IMR-90 (cell line): ENCODE measurements around the gene SLC38A3. TPM values are rescaled to one million over a fixed set of nuclear protein-coding genes. Genes with fewer than 3 reads are reported as not detected.

ENCODE experiments used
- ATAC-seq: fragments of 200-7000 bp; cut with Tn5 transposase; 2 replicates; pipeline ENCODE4 v1.9.1; 2020; ENCODE audit warnings: low read depth, mild to moderate bottlenecking, moderate library complexity
- Bru-seq: library from RNA; stranded (reverse); fragments of 400-500 nt; gene quantifications from one replicate; lab custom pipeline; 2021; lab: Mats Ljungman, UMichigan
- BruChase-seq, 2 experiments: library from RNA; stranded (reverse); fragments of 400-500 nt; gene quantifications; one replicate each; lab custom pipeline; 2021; lab: Mats Ljungman, UMichigan
- BruUV-seq: library from RNA; stranded (reverse); fragments of 400-500 nt; replicated peaks from 2 replicates; lab custom pipeline; 2021; lab: Mats Ljungman, UMichigan
- CTCF ChIA-PET: fragments of 300-600 bp; formaldehyde crosslinking; extraction: SDS; loops from one replicate; lab custom pipeline; 2021; ENCODE audit warnings: antibody characterized with exemption; lab: Yijun Ruan, JAX
- POLR2A ChIA-PET: fragments of 300-600 bp; sonication (Branson Sonifier 250); formaldehyde crosslinking; loops from one replicate; lab custom pipeline; 2022; ENCODE audit warnings: antibody characterized with exemption; ENCODE audit not compliant: unreplicated experiment; lab: Charles Lee
- DNase-seq: peaks from one replicate; pipeline ENCODE4 v3.0.0; 2013
- H2AFZ ChIP-seq: replicated peaks from 2 replicates; pipeline ENCODE3; 2013; ENCODE audit warnings: low read length, mild to moderate bottlenecking; ENCODE audit not compliant: poor library complexity
- H2AK5ac ChIP-seq: 2 replicates; pipeline ENCODE4 v1.6.1; 2013; ENCODE audit warnings: low read depth, low read length, inconsistent platforms
- H2AK9ac ChIP-seq: replicated peaks from 2 replicates; pipeline ENCODE3; 2013; ENCODE audit warnings: mild to moderate bottlenecking, low read depth, low read length, moderate library complexity; ENCODE audit not compliant: poor library complexity
- H2BK120ac ChIP-seq: 2 replicates; pipeline ENCODE4 v1.6.1; 2013; ENCODE audit warnings: low read depth, low read length, inconsistent platforms
- H2BK15ac ChIP-seq: 3 replicates; pipeline ENCODE4 v1.6.1; 2013; ENCODE audit warnings: low read depth, low read length, inconsistent platforms
- H2BK20ac ChIP-seq: 2 replicates; pipeline ENCODE4 v1.6.1; 2013; ENCODE audit warnings: low read depth, mild to moderate bottlenecking, inconsistent platforms, low read length, moderate library complexity
- H2BK5ac ChIP-seq: 2 replicates; pipeline ENCODE4 v1.6.1; 2013; ENCODE audit warnings: mild to moderate bottlenecking, low read depth, low read length, inconsistent platforms; ENCODE audit not compliant: poor library complexity, severe bottlenecking
- H3K14ac ChIP-seq: replicated peaks from 2 replicates; pipeline ENCODE4 v1.6.1; 2013; ENCODE audit warnings: low read depth, low read length, inconsistent platforms
- H3K18ac ChIP-seq: 2 replicates; pipeline ENCODE4 v1.6.1; 2013; ENCODE audit warnings: low read depth, low read length, control low read depth
- H3K23ac ChIP-seq: 2 replicates; pipeline ENCODE4 v1.6.1; 2013; ENCODE audit warnings: low read depth, low read length, inconsistent platforms
- H3K27ac ChIP-seq: 2 replicates; pipeline ENCODE4 v1.5.1; 2013; ENCODE audit warnings: mild to moderate bottlenecking, control low read depth, low read length; ENCODE audit not compliant: insufficient read depth
- H3K27me3 ChIP-seq: 2 replicates; pipeline ENCODE4 v1.6.1; 2013; ENCODE audit warnings: low read length; ENCODE audit not compliant: control insufficient read depth, insufficient read depth
- H3K36me3 ChIP-seq: 2 replicates; pipeline ENCODE4 v1.6.1; 2013; ENCODE audit warnings: low read length, mixed read lengths; ENCODE audit not compliant: control insufficient read depth, insufficient read depth
- H3K4ac ChIP-seq: 2 replicates; pipeline ENCODE4 v1.6.1; 2013; ENCODE audit warnings: low read depth, low read length, inconsistent platforms
- H3K4me1 ChIP-seq: 2 replicates; pipeline ENCODE4 v1.6.1; 2013; ENCODE audit warnings: low read length, mixed read lengths; ENCODE audit not compliant: control insufficient read depth, insufficient read depth
- H3K4me2 ChIP-seq: 2 replicates; pipeline ENCODE4 v1.6.1; 2013; ENCODE audit warnings: low read depth, mild to moderate bottlenecking, control low read depth, low read length, moderate library complexity
- H3K4me3 ChIP-seq: 2 replicates; pipeline ENCODE4 v1.5.1; 2013; ENCODE audit warnings: low read depth, mild to moderate bottlenecking, control low read depth, low read length, moderate library complexity; ENCODE audit not compliant: insufficient read depth
- H3K56ac ChIP-seq: 2 replicates; pipeline ENCODE4 v1.6.1; 2013; ENCODE audit warnings: low read length, inconsistent platforms; ENCODE audit not compliant: insufficient read depth; ENCODE audit errors: extremely low read depth
- H3K79me1 ChIP-seq, 2 experiments: 2 replicates each; pipeline ENCODE4 v1.6.1; 2013; ENCODE audit warnings: low read length in 2 of 2, inconsistent platforms in 1 of 2, low read depth in 1 of 2
- H3K9ac ChIP-seq: 2 replicates; pipeline ENCODE4 v1.6.1; 2013; ENCODE audit warnings: low read depth, low read length, control low read depth
- H3K9me1 ChIP-seq: 2 replicates; pipeline ENCODE4 v1.6.1; 2013; ENCODE audit warnings: low read length, inconsistent platforms; ENCODE audit not compliant: insufficient read depth
- H3K9me3 ChIP-seq: 2 replicates; pipeline ENCODE4 v1.6.1; 2013; ENCODE audit warnings: low read length; ENCODE audit not compliant: control insufficient read depth, insufficient read depth
- H4K20me1 ChIP-seq: 2 replicates; pipeline ENCODE4 v1.6.1; 2013; ENCODE audit warnings: low read length, inconsistent platforms; ENCODE audit not compliant: insufficient read depth
- H4K5ac ChIP-seq: 2 replicates; pipeline ENCODE4 v1.6.1; 2013; ENCODE audit warnings: mild to moderate bottlenecking, low read depth, low read length, control low read depth
- H4K8ac ChIP-seq, 2 experiments: 2 replicates each; pipeline ENCODE4 v1.6.1; 2013; ENCODE audit warnings: low read depth in 2 of 2, low read length in 2 of 2, control low read depth in 1 of 2, inconsistent platforms in 1 of 2
- H4K91ac ChIP-seq: 2 replicates; pipeline ENCODE4 v1.6.1; 2013; ENCODE audit warnings: low read depth, low read length, inconsistent platforms; ENCODE audit not compliant: insufficient read depth
- BHLHE40 ChIP-seq: fragments of 150-350 bp; IDR thresholded peaks from 2 replicates; pipeline ENCODE4 v1.6.1; 2016; ENCODE audit warnings: mild to moderate bottlenecking, low read depth, low read length
- CEBPB ChIP-seq: IDR thresholded peaks from 2 replicates; pipeline ENCODE4 v1.6.1; 2012; ENCODE audit warnings: low read depth, low read length, improper control_type of control experiment
- CHD1 ChIP-seq: IDR thresholded peaks from 2 replicates; pipeline ENCODE4 v1.6.1; 2012; ENCODE audit warnings: low read depth, low read length, improper control_type of control experiment
- FOS ChIP-seq: fragments of 150-350 bp; IDR thresholded peaks from 2 replicates; pipeline ENCODE4 v1.6.1; 2016; ENCODE audit warnings: low read depth, low read length
- MXI1 ChIP-seq: IDR thresholded peaks from 2 replicates; pipeline ENCODE4 v1.6.1; 2012; ENCODE audit warnings: low read depth, mild to moderate bottlenecking, low read length, moderate library complexity, borderline replicate concordance
- NFE2L2 ChIP-seq: fragments of 150-350 bp; IDR thresholded peaks from 2 replicates; pipeline ENCODE4 v1.6.1; 2016; ENCODE audit warnings: low read depth, mild to moderate bottlenecking, low read length
- POLR2A ChIP-seq: IDR thresholded peaks from 2 replicates; pipeline ENCODE4 v1.6.1; 2012; ENCODE audit warnings: mild to moderate bottlenecking, low read depth, low read length
- RAD21 ChIP-seq: IDR thresholded peaks from 2 replicates; pipeline ENCODE4 v1.6.1; 2012; ENCODE audit warnings: low read length, improper control_type of control experiment
- RCOR1 ChIP-seq: IDR thresholded peaks from 2 replicates; pipeline ENCODE4 v1.6.1; 2012; ENCODE audit warnings: mild to moderate bottlenecking, low read length, improper control_type of control experiment; ENCODE audit not compliant: insufficient replicate concordance
- RFX5 ChIP-seq: IDR thresholded peaks from 2 replicates; pipeline ENCODE4 v1.8.0; 2012; ENCODE audit warnings: low read depth, mild to moderate bottlenecking, low read length, moderate library complexity
- SMC3 ChIP-seq: fragments of 150-350 bp; IDR thresholded peaks from 2 replicates; pipeline ENCODE4 v1.6.1; 2016; ENCODE audit warnings: low read depth, mild to moderate bottlenecking, antibody characterized with exemption, low read length, moderate library complexity
- WGBS, 2 experiments: methylation state at CpG; one replicate each; pipeline versions ENCODE4 v1.1.5 to v1.1.7; 2013; ENCODE audit warnings: missing lambda C conversion rate in 2 of 2; ENCODE audit not compliant: insufficient read length in 1 of 2; ENCODE audit errors: extremely low coverage in 2 of 2; 5-methylcytosine and 5-hydroxymethylcytosine counted together
- dilution Hi-C: fragments of 300-500 bp; cut with HindIII; formaldehyde crosslinking; loops from one replicate; pipeline ENCODE4 v1.14.3; 2018; ENCODE audit warnings: low sequenced_read_pairs; ENCODE audit not compliant: unreplicated experiment
- in situ Hi-C: fragments of 300-500 bp; cut with MboI; formaldehyde crosslinking; loops from 3 replicates; pipeline ENCODE4 v1.14.3; 2019; ENCODE audit warnings: low sequenced_read_pairs, inconsistent platforms, mixed read lengths
- intact Hi-C: fragments of 100-400 bp; cut with micrococcal nuclease; formaldehyde crosslinking; loops from 2 replicates; pipeline ENCODE4 v1.10.0; 2022
- long read RNA-seq: library from polyadenylated mRNA; unstranded; transcript quantifications from one replicate; pipeline ENCODE4 v2.0.0, GENCODE V29; 2021; ENCODE audit not compliant: unreplicated experiment
- polyA plus RNA-seq, 3 experiments: library from polyadenylated mRNA; depleted of rRNA; stranded (reverse); fragments of >200 nt; gene quantifications; 2 replicates each; pipeline ENCODE4 v1.2.3, GENCODE V29; 2012; ENCODE audit warnings: low replicate concordance in 1 of 3
- total RNA-seq: library from RNA; depleted of rRNA; stranded (reverse); fragments of >200 nt; gene quantifications from 2 replicates; pipeline ENCODE4 v1.2.3, GENCODE V29; 2012; rRNA removed
- TF ChIP-seq, protein P1 (sequence below): fragments of 150-350 bp; IDR thresholded peaks from 2 replicates; pipeline ENCODE4 v1.6.1; 2016; ENCODE audit warnings: low read depth, mild to moderate bottlenecking, low read length, moderate library complexity, borderline replicate concordance
- TF ChIP-seq, protein P2 (sequence below): fragments of 150-350 bp; IDR thresholded peaks from 2 replicates; pipeline ENCODE4 v1.6.1; 2017; ENCODE audit warnings: mild to moderate bottlenecking, antibody characterized with exemption, low read length, low read depth
- TF ChIP-seq, protein P3 (sequence below): conservative IDR thresholded peaks from 2 replicates; pipeline ENCODE4 v1.5.1; 2012; ENCODE audit warnings: mild to moderate bottlenecking, low read depth, low read length, improper control_type of control experiment

Gene SLC38A3
- total RNA-seq, result 0.36 TPM in 1 of 2 replicates, not detected in the other
- 0.12 and 0.36 TPM in 2 replicates for polyA plus RNA-seq (2012; rRNA removed)
- 0.04 and 0.15 TPM in 2 replicates for polyA plus RNA-seq (2012; cell fraction: cytosol; rRNA removed)
- 0.37 and 0.78 TPM in 2 replicates for polyA plus RNA-seq (2012; cell fraction: nucleus; rRNA removed; ENCODE audit: low replicate concordance)
- Bru-seq, nascent RNA, result percentile 9 among the genes with signal in this experiment
- percentile 10 among the genes with signal in this experiment for BruChase-seq, experiment 1, labeled RNA remaining after a 6-hour chase
- percentile 9 among the genes with signal in this experiment for BruChase-seq, experiment 2, labeled RNA remaining after a 2-hour chase
- long read RNA-seq, result 0 reads

DNA sequence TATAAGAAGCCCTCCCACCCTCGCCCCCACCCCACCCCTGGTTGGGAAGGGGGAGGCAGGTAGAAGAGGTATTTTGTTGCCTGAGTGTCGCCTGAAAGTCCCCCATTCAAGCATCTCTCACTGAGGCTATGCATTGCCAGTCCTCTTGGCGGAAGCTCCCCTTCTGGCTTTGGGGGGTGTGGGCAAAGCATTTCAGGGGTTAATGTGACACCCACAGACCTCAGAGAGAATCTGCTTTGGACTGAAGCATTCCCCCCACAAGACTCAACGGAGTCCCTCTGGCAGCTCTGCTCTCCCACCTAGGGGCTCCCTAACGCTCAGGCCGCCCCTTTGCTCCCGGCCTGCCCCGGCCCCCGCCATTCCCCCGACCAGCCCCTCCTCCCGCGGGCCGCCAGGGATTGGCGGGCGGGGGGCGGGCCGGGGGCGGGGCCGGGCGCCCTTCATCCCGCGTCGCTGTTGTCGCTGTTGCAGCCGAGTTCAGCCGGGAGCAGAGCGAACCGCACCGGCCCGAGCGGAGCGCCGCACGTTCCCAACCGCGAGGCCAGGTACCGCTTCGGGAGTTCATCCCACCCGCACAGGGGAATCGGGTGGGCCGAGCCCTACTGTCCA is at the start of gene SLC38A3:
Gene SLC38A3 (plus strand): TSS at position 468 of the 609 bp plus-strand sequence. CDS start 8,929 bp downstream, outside the sequence.
- H2BK120ac ChIP-seq, result no peak within 1 kb of the TSS
- H3K4me3 ChIP-seq, result peak within 1 kb of the TSS; percentile 43
- no peak within 1 kb of the TSS for H2BK5ac ChIP-seq
- H4K20me1 ChIP-seq, result no peaks in the 10 kb centered on the region; the same call in 1 of the 2 replicates
- no peak within 1 kb of the TSS for H3K9ac ChIP-seq
- no peak within 1 kb of the TSS for H4K91ac ChIP-seq
- BruUV-seq, result no TSS peak
- ATAC-seq (peak; percentile 83), DNase-seq (no peak)
- no peak within 1 kb of the TSS for H3K4ac ChIP-seq
- H2AK5ac ChIP-seq, result no peak within 1 kb of the TSS
- no peak within 1 kb of the TSS for H3K56ac ChIP-seq
- dilution Hi-C loops, result no loop called here
- WGBS, 2 experiments, result 0% methylated on average over 7 of the region's 41 CpGs; no CpG with 5 or more reads in 1 of the 2 experiments
- no peak within 1 kb of the TSS for H3K18ac ChIP-seq
- no peak within 1 kb of the TSS for H4K8ac ChIP-seq
- intact Hi-C loops, result no loop called here
- H2BK20ac ChIP-seq, result no peak within 1 kb of the TSS
- no peak within 1 kb of the TSS for H4K5ac ChIP-seq
- peaks cover 70% of the 10 kb centered on the region for H3K27me3 ChIP-seq
- no peaks in the 10 kb centered on the region for H3K9me1 ChIP-seq
- no peak within 1 kb of the TSS for H2AK9ac ChIP-seq
- H3K4me1 ChIP-seq, result peaks cover 2% of the 10 kb centered on the region; the same call in 1 of the 2 replicates
- H3K27ac ChIP-seq, result no peak within 1 kb of the TSS
- POLR2A ChIA-PET, result no interaction called here
- no peaks in the 10 kb centered on the region for H3K9me3 ChIP-seq
- no peak within 1 kb of the TSS for H2BK15ac ChIP-seq
- CTCF ChIA-PET, result interaction anchor here (1.4 kb wide), 1 partner anchor 22 kb away, joined by 6 read pairs; no protein-coding TSS in a partner anchor
- no peak within 1 kb of the TSS for H3K23ac ChIP-seq
- H3K4me2 ChIP-seq, result peak within 1 kb of the TSS; percentile 82
- no peak within 1 kb of the TSS for H3K14ac ChIP-seq
- in situ Hi-C loops, result no loop called here
- no peaks in the 10 kb centered on the region for H3K36me3 ChIP-seq
- H3K79me1 ChIP-seq, result no peaks in the 10 kb centered on the region
- H2AFZ ChIP-seq, result peak within 1 kb of the TSS; percentile 83
- no peak for TF ChIP-seq FOS
- TF ChIP-seq RCOR1, result no peak
- TF ChIP-seq CEBPB, result no peak
- TF ChIP-seq, protein P1, sequence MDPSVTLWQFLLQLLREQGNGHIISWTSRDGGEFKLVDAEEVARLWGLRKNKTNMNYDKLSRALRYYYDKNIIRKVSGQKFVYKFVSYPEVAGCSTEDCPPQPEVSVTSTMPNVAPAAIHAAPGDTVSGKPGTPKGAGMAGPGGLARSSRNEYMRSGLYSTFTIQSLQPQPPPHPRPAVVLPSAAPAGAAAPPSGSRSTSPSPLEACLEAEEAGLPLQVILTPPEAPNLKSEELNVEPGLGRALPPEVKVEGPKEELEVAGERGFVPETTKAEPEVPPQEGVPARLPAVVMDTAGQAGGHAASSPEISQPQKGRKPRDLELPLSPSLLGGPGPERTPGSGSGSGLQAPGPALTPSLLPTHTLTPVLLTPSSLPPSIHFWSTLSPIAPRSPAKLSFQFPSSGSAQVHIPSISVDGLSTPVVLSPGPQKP, result no peak
- TF ChIP-seq, protein P2, sequence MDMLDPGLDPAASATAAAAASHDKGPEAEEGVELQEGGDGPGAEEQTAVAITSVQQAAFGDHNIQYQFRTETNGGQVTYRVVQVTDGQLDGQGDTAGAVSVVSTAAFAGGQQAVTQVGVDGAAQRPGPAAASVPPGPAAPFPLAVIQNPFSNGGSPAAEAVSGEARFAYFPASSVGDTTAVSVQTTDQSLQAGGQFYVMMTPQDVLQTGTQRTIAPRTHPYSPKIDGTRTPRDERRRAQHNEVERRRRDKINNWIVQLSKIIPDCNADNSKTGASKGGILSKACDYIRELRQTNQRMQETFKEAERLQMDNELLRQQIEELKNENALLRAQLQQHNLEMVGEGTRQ, result no peak
- TF ChIP-seq MXI1, result no peak
- no peak for TF ChIP-seq RFX5
- TF ChIP-seq BHLHE40, result no peak
- no peak for TF ChIP-seq NFE2L2
- TF ChIP-seq POLR2A, result no peak
- no peak for TF ChIP-seq RAD21
- TF ChIP-seq, protein P3, sequence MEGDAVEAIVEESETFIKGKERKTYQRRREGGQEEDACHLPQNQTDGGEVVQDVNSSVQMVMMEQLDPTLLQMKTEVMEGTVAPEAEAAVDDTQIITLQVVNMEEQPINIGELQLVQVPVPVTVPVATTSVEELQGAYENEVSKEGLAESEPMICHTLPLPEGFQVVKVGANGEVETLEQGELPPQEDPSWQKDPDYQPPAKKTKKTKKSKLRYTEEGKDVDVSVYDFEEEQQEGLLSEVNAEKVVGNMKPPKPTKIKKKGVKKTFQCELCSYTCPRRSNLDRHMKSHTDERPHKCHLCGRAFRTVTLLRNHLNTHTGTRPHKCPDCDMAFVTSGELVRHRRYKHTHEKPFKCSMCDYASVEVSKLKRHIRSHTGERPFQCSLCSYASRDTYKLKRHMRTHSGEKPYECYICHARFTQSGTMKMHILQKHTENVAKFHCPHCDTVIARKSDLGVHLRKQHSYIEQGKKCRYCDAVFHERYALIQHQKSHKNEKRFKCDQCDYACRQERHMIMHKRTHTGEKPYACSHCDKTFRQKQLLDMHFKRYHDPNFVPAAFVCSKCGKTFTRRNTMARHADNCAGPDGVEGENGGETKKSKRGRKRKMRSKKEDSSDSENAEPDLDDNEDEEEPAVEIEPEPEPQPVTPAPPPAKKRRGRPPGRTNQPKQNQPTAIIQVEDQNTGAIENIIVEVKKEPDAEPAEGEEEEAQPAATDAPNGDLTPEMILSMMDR, result no peak
- no peak for TF ChIP-seq CHD1
- no peak for TF ChIP-seq SMC3
